HG03108 (cell line): Measurements from ENCODE around the gene PDZD2.

Experiments used
- ATAC-seq: cut with Tn5 transposase; IDR thresholded peaks from one replicate; pipeline ENCODE4 v1.9.1; 2021; ENCODE audit warnings: moderate library complexity; ENCODE audit not compliant: unreplicated experiment

PDZD2 gene

GRCh38 chr5:31811210-31811609, 172.3 kb downstream of the PDZD2 start:
- no peak for ATAC-seq

DNA sequence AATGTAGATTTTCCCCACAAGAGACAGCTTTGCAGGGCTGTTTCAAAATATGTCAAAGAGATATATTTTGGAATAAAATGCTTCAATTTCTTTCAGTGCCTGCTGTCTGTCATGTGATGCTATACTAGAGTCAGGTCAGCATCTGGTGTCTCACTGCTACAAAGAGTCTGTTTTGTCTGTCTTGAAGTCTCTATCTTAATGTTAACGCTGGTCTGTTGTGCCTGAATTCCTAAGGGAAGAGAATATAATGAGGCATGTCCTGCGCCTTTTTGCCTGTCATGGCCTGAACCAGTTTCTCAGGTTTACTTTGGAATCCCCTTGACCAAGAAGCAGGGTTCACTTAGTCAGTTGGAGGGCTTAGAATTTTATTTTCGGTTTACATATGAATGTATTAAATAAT, 176.4 kb downstream of the PDZD2 start:
- no peak for ATAC-seq

GRCh38 chr5:31819926-31820516, 181.1 kb downstream of the PDZD2 start:
- no peak for ATAC-seq

GRCh38 chr5:31823472-31823871, 184.5 kb downstream of the PDZD2 start:
- no peak for ATAC-seq

- ATAC-seq: no peak
Observed at GRCh38 chr5:31824869-31825517, 186.1 kb downstream of the PDZD2 start.

- no peak for ATAC-seq
Observed at GRCh38 chr5:31825518-31826068, 186.7 kb downstream of the PDZD2 start.

- no peak for ATAC-seq
Observed at GRCh38 chr5:31827867-31828266, 188.9 kb downstream of the PDZD2 start.

DNA sequence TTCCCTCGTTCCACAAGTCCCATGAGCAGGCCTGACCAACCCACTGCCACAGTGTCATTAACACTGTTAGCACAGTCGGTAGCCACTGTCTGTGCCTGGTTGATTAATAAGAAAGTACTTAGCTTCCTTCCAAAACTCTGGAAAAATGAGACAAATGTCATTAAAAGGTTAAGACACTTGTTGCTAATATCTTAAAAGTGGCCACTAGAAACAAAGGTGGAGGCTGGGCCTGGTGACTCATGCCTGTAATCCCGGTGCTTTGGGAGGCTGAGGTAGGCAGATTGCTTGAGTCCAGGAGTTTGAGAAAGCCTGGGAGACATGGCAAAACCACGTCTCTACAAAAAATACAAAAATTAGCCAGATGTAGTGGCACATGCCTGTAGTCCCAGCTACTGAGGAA, 194.0 kb downstream of the PDZD2 start:
- ATAC-seq: no peak

DNA sequence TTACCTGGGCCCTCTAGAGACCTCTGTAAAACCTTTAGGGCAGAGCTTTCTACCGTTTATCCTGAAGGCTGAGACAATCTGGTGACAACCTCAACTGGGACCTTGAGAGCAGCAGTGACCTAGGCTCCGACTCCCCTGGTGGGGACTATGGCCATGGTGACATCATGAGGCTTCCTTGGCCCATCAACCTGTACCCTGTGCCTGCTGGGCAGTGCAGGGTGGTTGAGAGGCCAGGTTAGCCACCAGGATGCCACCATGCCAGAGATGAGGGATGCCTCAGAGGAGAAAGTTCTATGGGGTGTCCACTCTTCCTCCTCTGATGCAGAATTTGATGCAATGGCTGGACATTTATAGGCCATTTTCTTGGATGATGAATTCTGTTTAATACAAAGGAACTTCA, 194.8 kb downstream of the PDZD2 start:
- ATAC-seq: no peak

- no peak for ATAC-seq
Observed at GRCh38 chr5:31844622-31845345, 205.9 kb downstream of the PDZD2 start.

DNA sequence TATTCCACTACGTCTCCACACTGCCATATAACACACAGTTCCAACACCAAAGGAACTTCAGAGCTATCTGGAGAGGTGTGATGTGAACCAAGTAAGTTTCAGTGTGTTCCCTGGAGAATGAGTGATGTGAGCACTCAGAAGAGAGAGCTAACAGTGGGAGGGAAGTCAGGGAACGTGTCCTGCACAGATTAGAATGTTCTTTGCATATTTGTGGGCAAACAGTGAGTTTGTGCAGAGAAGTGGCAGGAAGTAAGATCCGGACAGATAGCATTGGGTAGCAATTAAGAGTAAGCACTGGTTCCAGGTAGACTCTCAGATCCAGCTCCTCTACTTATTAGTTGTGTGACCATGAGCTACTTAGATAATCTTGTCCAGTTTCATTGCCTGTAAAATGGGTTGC, 206.4 kb downstream of the PDZD2 start:
- ATAC-seq: no peak

GRCh38 chr5:31846934-31847333, 208.0 kb downstream of the PDZD2 start:
- no peak for ATAC-seq

GRCh38 chr5:31847354-31847753, 208.4 kb downstream of the PDZD2 start:
- no peak for ATAC-seq

- no peak for ATAC-seq
Observed at GRCh38 chr5:31850981-31851689, 212.2 kb downstream of the PDZD2 start.

DNA sequence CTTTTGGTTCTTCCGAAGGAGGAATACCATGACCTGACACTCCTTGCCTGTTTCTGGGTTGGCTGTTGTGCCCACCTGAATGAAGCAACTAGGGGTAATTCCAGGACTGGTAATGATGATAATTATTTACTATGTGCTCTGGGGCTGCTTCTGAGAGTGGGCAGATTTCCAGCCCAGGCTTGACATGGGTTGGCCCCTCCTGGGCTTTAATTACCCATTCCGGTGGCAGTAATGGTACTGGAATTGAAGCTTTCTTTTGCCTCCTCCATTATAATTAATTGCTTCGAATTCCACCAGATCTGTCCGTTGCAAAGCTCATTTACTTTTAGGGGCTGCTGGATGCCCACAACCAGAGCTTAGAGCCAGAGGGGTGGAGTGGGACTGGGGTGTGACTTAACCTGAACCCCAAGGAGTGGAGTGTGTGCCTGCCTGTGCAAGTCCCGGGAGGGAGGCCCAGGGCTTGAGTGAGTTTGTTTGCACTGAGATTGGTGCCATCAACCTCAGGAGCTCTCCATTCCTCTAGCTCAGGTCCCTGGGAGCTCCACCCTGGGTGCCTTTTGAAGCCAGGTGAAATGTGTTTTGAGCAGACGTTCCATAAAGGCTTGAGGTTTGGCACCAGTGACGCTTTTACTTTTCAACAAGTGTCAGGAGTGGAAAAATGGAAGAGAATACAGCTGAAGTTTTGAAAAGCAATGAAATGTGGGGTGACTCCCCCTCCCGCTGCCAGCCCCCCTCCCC, 214.6 kb downstream of the PDZD2 start:
- ATAC-seq: no peak

- no peak for ATAC-seq
Observed at GRCh38 chr5:31854181-31855133, 215.5 kb downstream of the PDZD2 start.

DNA sequence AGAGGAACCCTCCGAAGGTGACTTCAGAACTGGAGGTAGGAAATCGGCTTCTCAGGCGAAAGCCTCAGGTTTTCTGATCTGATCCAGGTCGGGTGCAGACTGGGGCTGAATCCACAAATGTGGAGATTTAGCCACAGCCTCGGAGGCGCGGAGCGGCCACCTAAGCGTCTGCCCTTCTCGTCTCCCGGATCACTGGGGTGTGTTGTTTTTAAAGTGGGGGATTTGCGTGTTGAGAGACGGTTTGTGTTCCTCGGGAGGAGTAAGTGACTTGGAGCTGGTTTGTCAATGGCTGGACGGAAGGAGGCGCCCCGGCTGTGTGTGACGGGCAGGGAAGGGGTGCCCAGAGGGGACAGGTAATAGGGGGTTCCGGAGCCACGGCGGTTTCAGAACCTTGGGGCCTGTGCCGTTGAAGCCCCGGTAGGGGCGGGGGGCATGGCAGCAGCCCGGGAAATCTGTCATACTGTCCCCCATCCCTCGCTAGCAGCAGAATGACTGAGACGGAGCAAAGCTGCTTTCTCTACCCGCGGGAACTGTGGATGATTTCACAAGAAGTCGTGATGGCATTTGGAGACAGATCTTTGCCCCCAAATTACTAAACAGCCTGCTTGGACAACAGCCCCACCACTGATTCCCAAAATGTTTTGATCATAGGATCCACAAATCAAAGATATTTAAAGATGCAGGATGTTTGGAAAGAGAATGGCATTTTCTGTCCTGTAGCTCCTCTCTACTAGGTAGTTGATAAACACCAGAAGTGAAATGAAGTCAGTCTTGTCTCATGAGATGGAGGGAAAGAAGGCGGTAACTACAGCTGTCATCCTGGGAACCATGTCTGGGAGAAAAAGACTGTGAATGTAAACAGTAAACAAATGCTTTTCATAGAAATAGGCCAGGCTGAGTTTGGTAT, 216.5 kb downstream of the PDZD2 start:
- no peak for ATAC-seq

DNA sequence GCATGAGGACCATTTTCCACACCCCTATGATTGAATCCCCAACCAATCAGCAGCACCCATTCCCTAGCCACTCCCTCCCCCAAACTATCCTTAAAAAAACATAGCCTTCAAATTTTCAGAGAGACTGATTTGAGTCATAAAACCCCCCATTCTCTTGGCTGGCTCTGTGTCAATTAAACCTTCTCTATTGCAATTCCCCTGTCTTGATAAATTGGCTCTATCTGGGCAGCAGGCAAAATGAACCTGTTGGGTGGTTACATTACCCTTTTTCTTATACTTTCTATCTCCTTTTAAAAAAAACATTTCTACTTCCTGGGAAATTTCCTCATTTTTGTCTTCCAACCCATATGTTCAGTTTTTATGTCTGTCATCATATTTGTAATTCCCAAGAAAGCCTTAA, 220.2 kb downstream of the PDZD2 start:
- ATAC-seq: no peak

DNA sequence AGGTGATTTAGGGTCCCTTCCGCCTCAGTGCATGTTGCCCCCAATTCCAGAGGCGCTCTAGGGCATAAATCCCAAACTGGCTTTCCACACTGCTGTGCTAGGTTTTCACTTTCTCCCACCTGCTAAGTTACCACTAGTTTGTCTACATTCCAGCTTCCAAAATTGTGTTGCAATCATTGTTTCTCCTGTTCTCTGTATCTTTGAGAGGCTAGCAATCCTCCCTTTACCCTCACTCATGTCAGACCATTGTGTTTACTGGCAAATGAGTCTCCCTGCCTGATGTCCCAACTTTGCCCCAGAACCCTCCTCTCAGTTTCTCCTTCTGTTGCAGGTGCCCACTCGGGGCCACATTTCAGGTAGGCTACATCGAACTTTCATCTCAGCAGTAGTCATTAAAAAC, 221.3 kb downstream of the PDZD2 start:
- ATAC-seq: no peak
